NCI-H2081 treated with DMSO at 0.1 percent for 48 hours (cell line): Measurements from ENCODE around the gene SYNE4.

Experiments used
- DNase-seq: peaks from one replicate; lab custom pipeline; 2025; lab: John Stamatoyannopoulos, UW

The SYNE4 gene

DNA sequence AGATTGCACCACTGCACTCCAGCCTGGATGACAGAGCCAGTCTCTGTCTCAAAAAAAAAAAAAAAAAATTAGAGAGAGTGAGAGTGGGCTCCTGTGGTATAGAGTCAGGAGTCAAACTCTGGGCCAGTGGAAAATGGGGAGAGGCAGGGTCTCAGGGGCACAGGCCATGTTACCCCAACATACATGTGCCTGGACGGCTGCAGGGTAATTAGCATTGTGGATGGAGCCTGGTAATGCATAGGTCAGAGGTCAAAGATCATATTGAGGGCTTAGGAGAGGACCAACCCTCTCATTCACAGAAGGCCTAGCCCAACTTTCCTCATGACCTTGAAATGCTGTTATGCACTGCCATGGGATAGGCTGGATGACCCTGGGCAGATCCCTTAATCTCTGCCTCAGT is 16.9 kb upstream of the SYNE4 start:
- DNase-seq = no peak

DNA sequence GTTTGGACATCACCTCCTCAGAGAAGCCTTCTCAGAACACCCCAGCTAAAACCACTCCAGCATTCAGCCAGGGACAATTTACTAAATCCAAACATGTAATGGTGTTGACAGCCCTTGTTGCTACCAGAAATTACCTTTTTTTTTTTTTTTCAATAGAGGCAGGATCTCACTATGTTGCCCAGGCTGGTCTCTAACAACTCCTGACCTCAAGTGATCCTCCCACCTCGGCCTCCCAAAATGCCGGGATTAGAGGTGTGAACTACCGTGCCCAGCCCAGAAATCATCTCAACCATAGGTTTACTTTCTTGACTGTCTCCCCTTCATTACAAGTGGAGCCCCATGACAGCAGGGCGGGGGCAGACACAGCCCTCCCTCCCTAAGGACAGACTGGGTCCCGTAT is 14.8 kb upstream of the SYNE4 start:
- DNase-seq = no peak

DNA sequence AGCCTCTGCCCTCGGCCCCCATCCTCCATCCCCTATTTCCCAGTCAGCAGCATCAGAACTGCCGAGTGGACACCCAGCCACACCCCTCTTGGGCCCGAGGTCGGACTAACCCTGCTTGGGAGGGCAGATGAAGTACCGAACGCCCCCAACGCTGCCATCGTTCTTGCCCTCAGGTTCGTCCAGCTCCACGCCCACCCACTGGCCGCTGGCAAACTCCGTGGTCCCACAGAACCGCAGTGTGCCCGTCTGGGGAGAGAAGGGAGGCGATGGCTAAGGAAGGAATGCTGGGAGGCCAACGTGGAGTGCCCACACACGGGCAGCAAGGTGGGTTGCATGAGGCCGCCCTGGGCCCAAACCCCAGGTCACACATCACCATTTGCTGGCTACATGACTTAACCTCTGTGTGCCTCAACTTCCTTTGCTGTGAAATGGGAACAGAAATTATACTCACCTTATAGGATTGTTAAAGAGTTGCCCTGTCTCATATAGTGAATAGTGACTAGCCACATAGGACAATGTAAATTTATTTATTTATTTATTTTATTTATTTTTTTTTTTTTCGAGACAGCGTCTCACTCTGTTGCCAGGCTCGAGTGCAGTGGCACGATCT is 10.6 kb upstream of the SYNE4 start:
- DNase-seq = no peak

DNA sequence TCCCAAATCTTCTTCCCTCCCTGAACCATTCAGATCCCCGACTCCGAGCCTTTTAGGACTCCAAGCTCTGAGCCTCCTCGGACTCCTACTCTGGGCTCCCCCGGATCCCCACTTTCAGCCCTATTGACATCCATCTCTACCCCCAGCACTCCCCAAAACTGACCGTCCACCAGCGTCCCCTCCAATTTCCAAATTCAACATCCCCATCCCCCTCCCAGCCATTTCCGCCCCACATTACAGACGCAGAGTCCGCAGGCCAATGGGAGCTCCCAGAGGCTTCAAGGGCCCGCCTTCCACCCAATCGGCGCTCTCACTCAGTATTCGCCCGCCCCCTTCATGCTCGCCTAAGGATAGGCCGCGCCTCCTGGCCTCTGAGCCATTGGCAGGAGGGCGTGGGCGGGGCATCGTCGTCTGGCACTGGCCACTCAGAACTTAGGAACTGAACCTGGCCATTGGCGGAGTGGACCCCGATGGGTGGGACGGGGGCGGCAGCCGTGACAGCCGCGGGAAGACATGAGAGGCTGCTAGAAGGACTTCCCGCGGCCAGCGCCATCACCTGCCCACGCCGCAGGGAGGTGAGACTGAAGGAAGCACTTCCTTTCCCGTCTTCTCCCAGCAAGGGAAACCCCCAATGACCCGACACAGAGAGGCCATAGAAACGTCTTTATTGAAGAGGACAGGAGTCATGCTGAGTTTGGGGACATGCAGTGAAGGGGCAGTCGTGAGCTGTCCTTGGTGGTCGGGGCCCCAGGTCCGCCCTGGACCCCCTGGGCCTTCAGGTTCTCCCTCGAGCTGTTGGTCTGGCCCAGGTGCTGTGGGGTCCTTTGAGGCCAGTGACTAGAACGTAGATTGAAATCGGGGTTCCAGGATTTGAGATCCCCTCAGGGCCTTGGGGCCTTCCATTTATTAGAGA is 5.7 kb upstream of the SYNE4 start, which contains the start of gene ALKBH6:
ALKBH6 (minus strand) TSS at position 202 of the 913 bp plus-strand sequence. CDS start 816 bp downstream, outside the sequence.
- peak; percentile 95 for DNase-seq

DNA sequence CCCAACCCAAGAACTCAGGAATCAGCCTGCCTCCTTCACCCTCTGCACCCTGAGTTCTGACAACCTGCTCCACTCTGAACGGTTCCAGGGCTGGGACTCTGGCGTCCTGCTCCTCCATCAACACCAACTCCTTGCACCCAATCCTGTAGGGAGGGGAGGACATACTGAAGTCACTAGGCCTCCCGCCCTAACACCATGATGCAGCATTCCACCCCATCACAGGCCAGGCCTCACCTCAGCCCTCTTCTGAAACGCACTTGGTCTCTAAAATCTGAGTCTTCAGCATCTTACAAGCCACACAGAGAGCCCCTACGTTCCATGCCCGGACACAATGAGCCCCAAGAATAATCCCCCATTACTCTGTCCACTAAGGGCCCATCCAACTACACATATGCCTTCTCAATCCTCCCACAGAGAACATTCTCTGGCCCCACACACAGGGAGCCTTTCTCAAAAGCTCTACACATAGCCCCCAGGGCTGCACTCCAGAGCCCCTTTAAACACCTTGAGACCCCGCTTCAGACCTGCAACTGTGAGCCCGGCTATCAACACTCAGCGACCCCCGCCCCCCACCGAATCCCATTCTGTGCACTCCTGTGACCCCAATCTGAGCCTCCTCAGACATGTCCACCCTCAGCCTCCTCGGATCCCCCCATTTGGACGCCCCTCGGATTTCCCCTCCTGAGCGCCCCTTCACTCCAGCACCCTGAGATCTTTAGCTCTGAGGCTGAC is 4.8 kb upstream of the SYNE4 start:
- no peak for DNase-seq

DNA sequence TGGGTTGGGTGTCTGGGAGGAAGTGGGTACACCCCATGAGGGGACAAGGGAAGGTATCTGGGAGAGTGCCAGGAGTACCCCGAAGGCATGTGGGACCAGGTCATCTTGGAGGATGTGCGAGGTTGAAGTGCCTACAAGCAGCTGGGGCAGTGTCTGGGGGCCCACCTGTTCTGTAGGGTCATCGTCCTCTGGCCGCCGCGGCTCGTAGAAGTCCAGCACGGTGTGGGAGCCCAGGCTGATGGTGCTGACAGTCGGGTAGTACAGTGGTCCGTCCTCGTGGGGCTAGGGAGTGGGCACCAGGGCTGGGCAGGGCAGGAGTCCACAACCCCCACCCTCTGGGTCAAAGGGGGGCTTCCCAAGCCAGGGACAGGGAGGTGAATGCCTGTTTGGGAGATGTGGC is 1.8 kb upstream of the SYNE4 start:
- no peak for DNase-seq

DNA sequence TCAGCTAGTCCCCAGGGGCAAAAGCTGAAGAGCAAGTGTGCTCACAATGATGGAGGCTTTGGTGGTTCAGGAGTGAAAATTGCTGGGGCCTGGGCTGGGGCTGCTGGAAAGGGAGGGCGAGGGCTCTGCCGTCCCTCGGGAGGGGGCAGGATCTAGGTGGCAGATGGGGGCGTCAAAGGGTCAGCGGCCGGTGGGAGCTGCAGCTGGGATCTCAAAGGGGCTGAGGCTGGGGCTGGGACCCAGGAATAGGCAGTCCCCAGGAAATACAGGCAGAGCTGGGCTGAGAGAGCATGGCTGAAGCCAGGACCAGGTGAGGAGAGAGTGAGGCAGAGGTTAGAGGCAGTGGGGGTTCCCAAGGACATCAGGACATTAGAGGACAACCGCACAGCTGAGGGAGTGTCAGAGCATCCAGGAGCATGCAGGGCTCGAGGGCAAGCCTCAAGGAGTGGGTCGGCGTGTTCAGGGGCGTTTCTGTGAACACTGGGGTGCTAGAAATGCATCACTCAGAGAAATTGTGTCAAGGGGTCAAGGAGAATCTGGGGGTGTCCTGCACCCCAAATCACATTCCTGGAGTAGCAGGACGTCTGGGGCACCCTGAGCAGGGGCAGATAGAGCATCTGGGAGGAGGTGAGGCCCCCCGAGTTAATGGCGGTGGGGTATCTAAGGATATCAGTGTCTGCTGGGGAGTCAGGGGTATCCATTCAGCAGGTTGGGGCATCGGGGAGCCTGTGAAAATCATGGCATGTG is 1.2 kb upstream of the SYNE4 start:
- no peak for DNase-seq

DNA sequence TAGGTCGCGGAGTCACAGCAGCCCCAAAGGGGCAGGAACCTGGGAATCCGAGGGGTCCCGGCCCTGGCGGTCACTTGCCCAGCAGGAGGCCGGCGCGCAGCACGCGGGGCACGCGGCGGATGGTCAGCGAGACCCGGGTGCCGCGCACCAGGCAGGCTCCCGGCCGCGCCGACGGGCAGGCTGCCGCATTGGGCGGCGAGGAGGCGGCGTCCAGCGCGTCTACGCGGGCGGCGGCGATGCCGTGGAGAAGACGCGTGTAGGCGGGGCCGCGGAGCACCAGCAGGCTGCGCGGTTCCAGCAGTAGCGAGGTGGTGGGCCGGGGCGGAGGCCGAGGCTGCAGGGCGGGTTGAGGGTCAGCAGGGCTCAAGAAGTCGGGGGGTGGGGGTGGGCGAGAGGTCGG is 607 bp upstream of the SYNE4 start:
- no peak for DNase-seq

DNA sequence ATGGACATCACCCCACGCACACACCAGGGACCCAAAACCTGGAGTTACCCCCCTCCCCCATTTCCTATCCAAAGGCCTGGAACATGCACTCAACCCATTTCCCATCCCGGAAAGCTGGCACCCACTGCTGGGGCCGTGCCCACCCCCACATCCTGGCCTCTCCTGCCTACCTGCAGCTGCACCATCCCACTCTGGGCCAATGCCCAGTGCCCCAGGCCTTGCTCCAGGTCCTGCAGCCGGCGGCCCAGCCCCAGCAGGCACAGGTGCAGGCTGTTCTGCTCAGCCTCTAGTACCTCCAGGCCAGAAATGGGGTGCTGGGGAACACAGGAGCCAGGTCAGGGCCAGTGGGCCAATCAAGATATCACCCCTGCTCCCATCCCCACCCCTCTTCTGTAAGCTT is 1.7 kb downstream of the SYNE4 start:
- DNase-seq = no peak

DNA sequence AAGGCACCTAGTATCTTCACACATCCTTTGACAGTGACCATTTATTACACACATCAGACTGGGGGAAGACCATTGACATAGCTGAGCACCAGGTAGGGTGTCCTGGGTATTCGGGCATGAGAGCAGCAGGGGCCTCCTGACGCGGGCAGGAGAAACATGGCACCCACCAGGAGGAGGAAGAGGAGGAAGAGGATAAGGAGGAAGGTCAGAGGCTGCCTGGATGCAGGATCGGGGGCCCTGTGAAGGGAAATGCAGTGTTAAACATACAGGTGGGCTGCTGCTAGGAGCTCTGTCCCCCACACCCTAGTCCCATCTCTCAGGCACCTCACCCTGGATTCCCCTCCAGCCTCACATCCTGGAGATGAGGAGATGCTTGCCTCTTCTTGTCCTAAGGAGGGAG is 5.3 kb downstream of the SYNE4 start:
- no peak for DNase-seq

DNA sequence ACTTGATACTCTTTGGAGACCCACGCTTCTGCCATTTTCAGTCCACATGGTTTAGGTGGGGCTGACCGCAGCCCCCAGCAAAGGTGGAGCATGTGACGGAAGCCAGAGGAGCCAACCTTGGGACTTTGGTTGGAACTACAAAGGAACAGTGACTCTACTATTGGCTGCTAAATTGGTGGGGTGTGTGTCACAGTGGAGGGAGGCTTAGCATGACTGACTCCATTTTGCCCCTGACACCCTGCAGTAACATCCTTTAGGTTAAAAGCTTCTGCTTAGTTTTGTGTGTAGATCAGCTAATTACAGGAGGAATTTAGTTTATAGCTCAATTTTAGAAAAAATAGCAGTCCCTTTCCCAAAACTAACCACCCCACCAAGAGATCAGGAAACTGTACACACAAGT is 7.0 kb downstream of the SYNE4 start:
- no peak for DNase-seq

DNA sequence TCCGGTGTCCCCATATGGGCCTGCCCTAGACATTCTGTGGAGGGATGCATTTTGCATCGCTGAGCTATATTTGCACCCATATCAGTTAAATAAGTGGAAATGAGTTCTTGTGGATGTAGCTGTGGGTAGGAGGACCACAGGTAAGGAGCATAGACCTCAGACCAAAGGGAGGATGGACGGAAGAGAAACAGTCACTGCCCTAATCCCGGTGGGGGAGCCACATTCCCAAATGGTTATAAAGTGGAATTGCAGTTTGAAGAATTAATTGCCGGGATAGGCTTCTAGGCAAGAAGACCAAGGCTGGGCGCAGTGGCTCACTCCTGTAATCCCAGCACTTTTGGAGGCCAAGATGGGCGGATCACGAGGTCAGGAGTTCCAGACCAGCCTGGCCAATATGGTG is 11.8 kb downstream of the SYNE4 start:
- no peak for DNase-seq

DNA sequence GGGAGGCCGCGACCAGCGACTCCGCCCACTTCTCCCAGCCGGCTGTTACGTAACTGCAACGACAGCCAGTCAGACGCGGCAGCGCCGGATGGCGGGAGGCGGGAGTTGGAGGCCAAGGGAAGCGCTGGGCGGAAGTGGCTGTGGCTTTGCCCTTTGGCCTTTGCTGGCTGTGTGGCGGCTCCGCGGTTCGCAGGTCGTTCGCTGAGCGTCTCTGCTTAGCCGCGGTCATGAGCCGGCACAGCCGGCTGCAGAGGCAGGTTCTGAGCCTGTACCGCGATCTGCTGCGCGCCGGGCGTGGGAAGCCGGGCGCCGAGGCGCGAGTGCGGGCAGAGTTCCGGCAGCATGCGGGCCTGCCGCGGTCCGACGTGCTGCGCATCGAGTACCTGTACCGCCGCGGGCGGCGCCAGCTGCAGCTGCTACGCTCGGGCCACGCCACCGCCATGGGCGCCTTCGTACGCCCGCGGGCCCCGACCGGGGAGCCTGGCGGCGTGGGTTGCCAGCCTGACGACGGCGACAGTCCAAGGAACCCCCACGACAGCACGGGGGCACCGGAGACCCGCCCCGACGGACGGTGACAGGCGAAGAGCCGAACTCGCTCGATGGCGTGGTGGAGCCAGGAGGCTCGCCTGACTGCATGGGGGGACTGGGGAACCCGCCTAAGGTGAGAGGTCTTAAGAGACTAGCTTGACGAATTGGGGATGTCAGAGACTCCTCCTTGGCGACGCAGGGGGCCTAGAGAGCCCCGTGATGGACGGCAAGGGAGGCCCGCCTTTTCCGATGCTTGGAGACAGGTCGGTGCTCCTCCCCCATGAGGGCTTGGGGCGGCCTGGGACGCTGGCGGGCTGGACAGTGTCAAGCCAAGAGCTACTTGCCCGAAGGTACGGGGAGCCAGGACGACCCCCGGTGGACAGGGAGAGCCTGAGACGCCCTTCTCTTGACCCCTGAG is 13.3 kb downstream of the SYNE4 start, which contains the start of gene SDHAF1:
SDHAF1 (plus strand) TSS at position 141 of the 946 bp plus-strand sequence; CDS start at position 228, 87 bp downstream.
- peak; percentile 55 for DNase-seq

DNA sequence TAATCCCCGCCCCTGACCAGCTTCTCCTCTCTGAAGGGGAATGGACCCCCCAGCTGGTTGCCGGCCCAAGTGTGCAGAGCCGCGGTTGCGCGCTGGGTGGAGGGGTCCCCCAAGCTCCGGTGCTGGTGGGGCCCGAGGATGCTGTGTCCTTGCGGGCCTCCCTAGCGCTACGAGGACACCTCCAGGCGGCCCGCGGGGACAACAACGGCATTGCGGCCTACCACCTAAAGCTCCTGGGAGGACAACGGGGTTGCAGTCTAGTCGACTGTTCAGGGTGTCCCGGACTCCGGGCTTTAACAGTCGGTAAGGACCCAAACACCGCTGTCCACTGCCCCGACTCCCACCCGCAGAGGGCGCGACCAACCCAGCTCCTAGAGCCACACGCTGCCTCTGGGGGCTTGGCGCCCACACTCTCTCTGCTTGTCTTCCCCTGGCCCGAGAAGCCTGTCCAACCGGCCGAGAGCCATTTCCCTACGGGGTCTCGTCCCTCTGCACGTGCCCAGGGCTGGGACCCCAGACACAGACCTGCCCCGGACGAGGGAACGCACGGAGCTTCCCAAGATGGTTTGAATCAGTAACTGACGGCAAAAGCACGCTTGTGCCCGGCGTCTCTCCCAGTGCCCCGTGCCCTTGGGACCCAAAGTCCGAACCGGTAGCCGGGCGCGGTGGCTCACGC is 14.6 kb downstream of the SYNE4 start:
- DNase-seq = no peak

DNA sequence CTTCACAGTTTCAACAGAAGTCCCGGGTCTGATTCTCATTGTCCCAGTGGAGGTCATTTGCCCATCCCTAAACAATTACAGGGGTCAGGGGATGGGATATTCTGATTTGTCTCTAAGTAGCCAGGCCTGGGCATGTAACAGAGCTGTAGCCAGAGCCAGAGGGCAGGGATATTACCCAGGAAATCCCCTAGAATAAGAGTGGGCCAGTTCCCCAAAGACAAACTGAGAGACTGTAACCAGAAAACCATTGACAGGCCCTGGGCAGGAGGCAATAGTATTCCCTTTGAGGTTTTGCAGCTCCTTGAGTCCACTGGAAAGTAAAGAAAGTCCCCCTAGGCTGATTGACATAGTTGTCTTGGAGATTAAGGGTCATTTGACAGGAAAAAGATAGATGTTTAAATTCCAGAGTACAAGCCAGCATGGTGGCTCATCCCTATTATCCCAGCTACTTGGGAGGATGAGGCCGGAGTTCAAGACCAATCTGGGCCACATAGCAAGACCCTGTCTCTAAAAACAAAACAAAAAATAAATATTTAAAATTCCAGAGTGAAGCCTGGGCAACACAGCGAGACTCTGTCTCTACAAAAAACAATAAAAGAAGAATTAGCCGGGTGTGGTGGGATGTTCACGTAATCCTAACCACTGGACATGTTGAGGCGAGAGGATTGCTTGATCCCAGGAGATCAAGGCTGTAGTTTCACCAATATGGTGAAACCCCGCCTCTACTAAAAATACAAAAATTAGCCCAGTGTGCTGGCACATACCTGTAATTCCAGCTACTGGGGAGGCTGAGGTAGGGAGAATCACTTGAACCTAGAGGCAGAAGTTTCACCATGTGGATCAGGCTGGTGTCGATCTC is 15.5 kb downstream of the SYNE4 start:
- DNase-seq = no peak

DNA sequence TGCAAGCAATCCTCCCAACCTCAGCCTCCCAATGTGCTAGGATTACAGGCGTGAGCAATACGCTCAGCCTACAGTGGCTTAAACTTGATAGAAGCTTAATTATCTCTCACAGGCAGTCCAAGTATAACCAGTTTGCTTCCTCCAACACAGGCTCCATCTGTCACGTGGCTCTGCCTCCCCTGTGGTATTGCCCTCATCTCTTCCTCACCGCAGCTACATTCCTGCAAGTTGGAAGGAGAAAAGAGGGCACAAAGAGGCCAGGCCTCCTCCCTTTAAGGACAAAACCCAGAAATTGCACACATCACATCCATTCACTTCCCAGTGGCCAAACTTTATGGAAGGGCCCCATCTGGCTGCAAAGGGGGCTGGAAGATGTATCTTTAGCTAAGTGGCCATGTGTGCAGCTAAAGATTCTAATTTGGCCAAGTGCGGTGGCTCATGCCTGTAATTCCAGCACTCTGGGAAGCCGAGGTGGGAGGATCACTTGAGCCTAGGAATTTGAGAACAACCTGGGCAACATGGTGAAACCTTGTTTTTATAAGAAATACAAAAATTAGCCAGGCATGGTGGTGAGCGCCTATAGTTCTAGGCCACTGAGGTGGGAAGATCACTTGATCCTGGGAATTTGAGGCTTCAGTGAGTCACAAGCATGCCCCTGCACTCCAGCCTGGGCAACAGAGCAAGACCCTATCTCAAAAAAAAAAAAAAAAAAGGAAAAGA is 16.7 kb downstream of the SYNE4 start:
- no peak for DNase-seq

DNA sequence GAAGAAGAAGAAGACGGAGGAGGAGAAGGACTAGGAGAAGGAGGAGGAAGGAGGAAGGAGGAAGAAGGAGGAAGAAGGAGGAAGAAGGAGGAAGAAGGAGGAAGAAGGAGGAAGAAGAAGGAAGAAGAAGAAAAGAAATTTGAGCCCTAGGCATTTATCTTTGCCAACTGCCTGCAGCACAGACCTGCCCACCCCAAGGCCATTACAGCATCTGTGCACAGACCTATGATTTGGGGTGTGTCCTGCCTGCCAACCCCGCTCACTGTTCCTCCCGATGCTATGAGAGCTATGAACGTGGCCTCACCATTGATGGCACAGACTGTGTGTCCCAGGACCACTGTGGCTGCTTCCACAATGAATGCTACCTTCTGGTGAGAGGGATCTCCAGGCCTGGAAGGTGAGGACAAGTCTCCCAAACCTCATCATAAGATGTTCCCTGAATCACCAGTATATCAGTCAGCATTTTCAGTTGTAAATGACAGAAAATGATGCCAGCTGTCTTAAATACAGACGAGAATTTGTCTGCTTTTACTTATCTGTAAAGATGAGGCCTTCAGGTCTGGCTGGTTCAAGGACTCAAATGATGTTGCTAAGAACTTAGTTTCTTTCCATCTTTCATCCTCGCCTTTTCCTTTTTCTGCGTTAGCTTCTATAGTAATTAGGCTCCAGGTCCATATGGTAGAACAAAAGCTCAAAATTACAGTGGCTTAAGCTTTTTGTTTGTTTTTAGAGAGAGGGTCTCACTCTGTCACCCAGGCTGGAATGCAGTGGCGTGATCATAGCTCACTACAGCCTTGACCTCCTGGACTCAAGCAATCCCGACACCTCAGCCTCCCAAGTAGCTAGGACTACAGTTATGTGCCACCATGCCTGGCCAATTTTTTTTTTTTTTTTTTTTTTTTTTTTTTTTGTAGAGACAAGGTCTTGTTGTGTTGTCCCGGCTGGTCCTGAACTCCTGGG is 17.6 kb downstream of the SYNE4 start:
- DNase-seq = no peak
